HS-27A (cell line): ENCODE results near the gene TBC1D24.
"Not testable (repeated sequence)": the region's sequence is repeated elsewhere in the genome, so short reads cannot be mapped to it uniquely, and the experiment has no call there.

Experiments
- DNase-seq: peaks from one replicate; pipeline ENCODE4 v3.0.0-alpha.2; 2012; ENCODE audit warnings: low read depth, missing footprints

The TBC1D24 gene

GRCh38 chr16:2469399-2470233 lies 5.3 kb upstream of the TBC1D24 start:
- DNase-seq, result no peak

- no peak for DNase-seq
These were observed 4.7 kb upstream of the TBC1D24 start for GRCh38 chr16:2470234-2470601.

DNA sequence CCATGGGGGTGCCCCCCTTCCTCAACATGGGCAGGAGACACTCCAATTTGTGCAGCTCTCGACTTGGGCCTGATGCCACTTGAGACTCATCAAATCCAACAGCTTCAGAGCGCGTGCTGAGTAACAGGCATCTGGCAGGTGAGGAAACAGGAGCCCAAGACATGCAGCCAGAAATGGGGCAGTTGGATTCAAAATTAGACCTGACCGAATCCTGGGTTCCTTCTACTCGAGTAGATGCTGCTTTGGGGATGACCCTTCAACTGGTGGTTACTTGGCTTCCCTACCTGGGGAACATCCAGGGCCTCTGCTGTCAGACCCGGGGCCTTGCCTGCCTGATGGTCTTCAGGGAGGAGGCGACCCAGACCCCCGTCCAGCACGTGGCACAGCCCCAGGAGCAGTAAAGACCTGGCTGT lies 4.3 kb upstream of the TBC1D24 start:
- DNase-seq, result no peak

GRCh38 chr16:2471016-2471652 lies 3.8 kb upstream of the TBC1D24 start, which contains the start of gene NTN3:
Gene NTN3 (plus strand): TSS chr16:2471297. CDS start chr16:2471702, 405 bp downstream.
- no peak for DNase-seq

DNA sequence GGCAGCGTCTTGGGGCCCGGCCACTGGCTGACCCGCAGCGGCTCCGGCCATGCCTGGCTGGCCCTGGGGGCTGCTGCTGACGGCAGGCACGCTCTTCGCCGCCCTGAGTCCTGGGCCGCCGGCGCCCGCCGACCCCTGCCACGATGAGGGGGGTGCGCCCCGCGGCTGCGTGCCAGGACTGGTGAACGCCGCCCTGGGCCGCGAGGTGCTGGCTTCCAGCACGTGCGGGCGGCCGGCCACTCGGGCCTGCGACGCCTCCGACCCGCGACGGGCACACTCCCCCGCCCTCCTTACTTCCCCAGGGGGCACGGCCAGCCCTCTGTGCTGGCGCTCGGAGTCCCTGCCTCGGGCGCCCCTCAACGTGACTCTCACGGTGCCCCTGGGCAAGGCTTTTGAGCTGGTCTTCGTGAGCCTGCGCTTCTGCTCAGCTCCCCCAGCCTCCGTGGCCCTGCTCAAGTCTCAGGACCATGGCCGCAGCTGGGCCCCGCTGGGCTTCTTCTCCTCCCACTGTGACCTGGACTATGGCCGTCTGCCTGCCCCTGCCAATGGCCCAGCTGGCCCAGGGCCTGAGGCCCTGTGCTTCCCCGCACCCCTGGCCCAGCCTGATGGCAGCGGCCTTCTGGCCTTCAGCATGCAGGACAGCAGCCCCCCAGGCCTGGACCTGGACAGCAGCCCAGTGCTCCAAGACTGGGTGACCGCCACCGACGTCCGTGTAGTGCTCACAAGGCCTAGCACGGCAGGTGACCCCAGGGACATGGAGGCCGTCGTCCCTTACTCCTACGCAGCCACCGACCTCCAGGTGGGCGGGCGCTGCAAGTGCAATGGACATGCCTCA lies 3.1 kb upstream of the TBC1D24 start:
- no peak for DNase-seq

- no peak for DNase-seq
These were observed 2.5 kb upstream of the TBC1D24 start for GRCh38 chr16:2472488-2472864.

GRCh38 chr16:2472885-2473445 lies 2.0 kb upstream of the TBC1D24 start:
- no peak for DNase-seq

- no peak for DNase-seq
These were observed 1.4 kb upstream of the TBC1D24 start for GRCh38 chr16:2473446-2473926.

DNA sequence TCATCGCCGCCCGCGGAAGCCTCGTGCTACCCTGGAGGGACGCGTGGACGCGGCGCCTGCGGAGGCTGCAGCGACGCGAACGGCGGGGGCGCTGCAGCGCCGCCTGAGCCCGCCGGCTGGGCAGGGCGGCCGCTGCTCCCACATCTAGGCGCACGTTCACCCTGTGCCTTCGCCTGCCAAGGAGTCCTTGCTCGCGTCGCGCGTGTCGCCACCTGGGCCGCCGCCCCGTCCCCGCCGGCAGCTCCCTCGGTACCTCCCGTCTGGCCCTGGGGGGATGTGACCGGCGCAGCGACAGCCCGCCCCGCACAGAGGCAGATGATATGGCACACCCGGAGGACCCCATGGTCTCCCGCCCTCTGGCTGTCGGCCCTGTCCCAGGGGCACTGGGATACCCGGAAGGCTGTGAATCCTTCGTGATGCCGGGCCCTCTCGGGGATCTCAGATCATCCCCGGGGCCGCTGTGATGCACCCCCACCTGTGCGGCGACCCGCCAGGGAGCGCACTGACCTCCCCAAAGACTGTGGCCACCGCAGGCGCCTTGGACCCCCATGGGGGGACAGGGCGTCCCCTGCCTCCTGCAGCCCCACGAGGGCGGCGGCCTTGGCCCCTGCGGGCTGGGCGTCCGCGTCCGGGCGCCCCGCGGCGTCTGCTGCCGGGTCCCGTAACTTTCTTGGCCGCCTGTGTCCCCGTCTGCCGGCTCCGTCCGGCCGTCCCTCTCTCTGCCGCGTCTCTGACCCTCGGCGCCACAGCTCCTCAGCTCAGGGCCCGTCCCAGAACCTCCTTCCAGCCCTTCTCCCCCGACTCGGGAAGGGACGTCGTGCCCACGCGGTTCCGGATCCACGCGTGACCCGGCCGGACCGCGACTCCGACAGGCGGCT lies 689 bp upstream of the TBC1D24 start:
- no peak for DNase-seq

DNA sequence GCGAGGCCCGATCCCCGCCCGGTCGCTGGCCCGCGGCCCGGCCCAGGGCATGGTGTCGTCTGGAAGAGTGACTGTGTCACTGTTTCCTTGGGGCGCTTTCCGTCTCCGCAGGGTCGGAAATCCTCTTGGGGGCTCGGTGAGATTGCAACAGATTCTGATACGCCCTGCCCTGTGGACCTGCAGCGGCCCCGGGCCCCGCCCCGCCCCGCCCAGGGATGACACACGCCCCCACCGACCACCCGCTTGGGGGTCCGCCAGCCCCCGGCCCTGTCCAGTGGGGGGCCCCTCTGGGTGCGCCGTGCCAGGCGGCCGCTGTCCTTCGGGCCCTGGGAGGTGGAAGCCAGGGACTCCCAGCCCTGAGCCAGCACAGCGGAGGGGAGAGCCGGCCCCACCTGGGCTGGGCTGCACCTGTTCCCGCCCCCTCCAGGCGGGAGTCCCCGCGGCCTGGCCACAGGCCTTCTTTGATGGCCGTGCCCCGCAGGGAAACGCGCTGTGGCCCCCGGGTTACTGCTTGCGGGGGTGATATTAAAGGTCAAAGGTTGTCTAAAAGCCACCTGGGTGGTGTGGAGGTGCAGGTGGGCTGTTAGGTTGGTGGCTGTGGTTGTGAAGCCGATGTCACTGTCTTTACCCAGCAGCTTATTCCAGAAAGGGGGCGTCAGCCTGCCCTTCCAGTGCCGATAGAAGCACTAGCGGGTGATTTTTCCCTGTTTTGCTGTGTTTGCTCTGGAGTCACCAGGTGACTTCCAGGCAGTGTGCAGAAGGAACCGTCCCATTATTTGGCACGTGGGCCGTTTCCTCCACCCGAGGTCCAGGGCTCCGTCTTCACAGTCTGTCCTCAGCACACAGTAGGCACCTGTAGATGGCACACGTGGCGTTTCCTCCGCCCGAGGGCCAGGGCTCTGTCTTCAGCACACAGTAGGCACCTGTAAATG lies 752 bp downstream of the TBC1D24 start:
- no peak for DNase-seq

GRCh38 chr16:2476345-2476720 lies 1.4 kb downstream of the TBC1D24 start:
- no peak for DNase-seq

DNA sequence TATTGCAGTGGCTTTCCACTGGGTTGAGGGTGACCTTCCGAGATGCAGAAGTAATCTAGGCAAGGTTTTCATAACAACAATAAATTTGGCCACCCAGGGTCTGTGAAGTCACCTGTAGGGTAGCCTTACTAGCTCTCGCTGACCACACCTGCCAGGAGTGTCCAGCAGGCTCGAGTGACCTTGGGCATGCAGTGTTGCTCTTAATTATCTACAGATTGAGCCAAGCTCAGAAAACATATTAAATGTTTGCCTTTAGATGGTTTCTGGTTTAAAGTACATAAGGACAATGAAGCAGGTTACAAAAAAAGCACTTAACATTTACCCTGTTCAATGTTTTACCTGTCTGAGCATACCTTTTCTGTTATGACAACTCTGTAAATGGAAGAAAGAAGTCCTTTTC lies 1.8 kb downstream of the TBC1D24 start:
- DNase-seq, result no peak

DNA sequence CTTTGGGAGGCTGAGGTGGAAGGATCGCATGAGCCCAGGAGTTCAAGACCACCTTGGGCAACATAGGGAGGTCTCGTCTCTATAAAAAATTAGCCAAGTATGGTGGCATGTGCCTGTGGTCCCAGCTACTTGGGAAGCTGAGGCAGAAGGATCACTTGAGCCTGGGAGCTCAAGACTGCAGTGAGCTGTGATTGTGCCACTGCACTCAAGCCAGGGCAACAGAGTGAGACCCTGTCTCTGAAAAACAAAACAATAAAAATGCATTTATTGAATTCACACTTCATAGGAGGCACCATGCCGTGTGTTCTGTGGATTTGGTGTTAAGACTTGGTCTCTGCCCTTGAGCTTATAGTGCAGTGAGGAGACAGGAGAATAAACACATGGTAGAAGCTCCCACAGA lies 2.4 kb downstream of the TBC1D24 start:
- no peak for DNase-seq

DNA sequence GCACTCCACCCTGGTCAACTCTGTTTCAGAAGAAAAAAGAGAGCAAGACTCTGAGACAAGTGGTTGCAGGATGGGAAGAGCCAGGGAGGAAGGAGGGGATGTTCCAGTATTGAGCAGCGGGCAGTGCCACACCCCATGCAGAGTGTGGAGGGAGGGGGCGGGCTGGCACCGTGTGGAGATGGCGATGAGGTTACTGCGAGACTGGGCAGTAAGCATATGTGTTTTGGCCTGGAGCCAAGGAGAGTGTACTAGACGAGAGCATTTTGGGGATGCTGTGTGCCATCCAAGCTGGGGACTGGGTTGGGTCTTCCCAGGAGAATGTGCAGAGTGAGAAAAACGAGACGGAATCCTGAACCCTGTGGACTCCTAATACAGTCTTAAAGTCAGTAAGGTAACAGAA lies 3.4 kb downstream of the TBC1D24 start:
- DNase-seq, result no peak

DNA sequence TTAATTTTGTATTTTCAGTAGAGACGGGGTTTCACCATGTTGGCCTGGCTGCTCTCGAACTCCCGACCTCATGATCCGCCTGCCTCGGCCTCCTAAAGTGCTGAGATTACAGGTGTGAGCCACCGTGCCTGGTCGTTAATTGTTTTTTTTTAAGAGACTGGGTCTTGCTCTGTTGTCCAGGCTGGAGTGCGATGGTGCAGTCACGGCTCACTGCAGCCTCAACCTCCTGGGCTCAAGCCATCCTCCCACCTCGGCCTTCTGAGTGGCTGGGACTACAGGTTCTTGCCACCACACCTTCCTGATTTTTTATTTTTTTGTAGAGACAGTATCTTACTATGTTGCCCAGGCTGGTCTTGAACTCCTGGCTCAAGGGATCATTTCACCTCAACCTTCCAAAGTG lies 5.1 kb downstream of the TBC1D24 start:
- not testable (repeated sequence) for DNase-seq

GRCh38 chr16:2480948-2481347 lies 6.0 kb downstream of the TBC1D24 start:
- no peak for DNase-seq

GRCh38 chr16:2481676-2482075 lies 6.7 kb downstream of the TBC1D24 start:
- no peak for DNase-seq

DNA sequence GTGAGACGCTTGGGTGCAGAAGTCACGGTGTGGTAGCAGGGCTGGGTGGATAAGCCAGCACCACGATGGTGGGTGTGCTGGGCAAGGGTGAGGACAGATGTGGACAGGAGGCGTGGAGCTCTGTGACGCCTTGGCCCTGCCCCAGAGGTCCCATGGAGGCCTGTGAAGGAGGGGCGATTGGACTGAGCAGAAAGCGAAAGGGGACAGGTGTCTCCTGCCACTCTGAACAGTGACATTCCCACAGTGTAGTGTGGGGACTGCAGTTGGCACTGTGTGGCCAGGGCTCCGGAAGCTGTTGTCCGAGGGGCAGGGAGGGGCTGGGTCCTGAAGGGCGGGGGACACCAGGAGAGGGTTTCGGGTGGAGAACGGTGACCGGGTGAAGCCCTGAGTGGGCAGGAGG lies 7.3 kb downstream of the TBC1D24 start:
- no peak for DNase-seq

DNA sequence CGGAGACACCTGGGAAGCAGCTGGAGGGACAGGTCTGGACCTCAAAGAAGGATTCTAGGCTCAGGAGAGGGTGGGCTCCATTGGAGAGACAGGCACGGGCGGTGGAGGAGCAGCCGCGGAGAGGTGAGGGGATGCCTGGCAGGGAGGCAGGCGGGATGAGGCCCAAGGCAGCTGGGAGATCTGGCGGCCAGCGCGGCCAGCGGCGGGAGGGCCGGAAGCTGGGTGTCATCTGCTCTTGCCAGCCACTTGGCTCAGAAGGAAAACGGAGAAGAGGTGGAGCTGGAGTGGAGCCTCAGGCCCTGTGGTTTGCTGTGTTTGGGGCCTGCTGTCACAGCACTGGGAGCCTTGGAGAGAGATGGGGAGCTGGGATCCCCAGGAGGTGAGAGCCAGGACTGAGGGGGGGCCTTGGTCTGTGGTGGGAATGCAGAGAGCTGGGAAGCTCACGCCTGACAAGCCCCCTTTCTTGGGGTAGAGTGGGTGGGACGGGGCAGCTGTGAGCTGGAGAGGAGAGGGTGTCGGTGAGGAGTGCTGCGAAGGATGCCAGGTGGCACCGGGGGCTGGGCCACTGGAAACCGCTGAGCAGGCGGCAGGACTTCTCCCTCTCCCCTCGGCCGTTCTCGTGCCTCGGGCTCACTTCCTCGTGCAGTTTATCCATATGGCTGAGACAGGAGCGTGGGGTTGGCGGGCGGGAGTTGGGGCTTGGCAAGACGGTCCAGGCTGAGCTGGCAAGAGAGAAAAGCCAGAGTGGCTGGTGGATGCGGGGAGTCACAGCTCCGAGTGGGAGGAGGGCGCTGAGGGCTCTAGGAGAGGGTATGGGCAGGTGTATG lies 8.0 kb downstream of the TBC1D24 start:
- no peak for DNase-seq
